Stomach (tissue), 4 donors: Measurements from ENCODE around the gene MKNK2.

Experiments used
- CTCF ChIP-seq, 7 experiments: fragments of 450-650 bp in 4 of 7; fragments of 200-600 bp in 3 of 7; sonication (generic) in 3 of 7; IDR thresholded peaks; one replicate each; pipeline ENCODE4 v1.5.1; 2016 to 2019; ENCODE audit warnings: antibody characterized with exemption in 7 of 7, control low read depth in 2 of 7, mild to moderate bottlenecking in 1 of 7
- EP300 ChIP-seq: sonication (generic); formaldehyde crosslinking; IDR thresholded peaks from one replicate; pipeline ENCODE4 v1.6.1; 2017; ENCODE audit warnings: antibody characterized with exemption
- POLR2A ChIP-seq, 4 donors: fragments of 450-650 bp; IDR thresholded peaks; one replicate each; pipeline ENCODE4 v1.6.1; 2016; ENCODE audit warnings: antibody characterized with exemption in 4 of 4, control low read depth in 2 of 4, mild to moderate bottlenecking in 1 of 4, moderate library complexity in 1 of 4
- POLR2AphosphoS5 ChIP-seq, 3 donors: sonication (generic); formaldehyde crosslinking; IDR thresholded peaks; one replicate each; pipeline ENCODE4 v1.6.1; 2016; ENCODE audit warnings: antibody characterized with exemption in 3 of 3

GRCh38 chr19:2083174-2083854, 32.3 kb upstream of the MKNK2 start:
- TF ChIP-seq CTCF (IDR thresholded peaks at IDR 0.05): no peak
- no peak for TF ChIP-seq POLR2A (IDR thresholded peaks at IDR 0.05)
- no peak for TF ChIP-seq EP300
- TF ChIP-seq POLR2AphosphoS5 (IDR thresholded peaks at IDR 0.05): no peak
